Measurements from ENCODE around the gene TBC1D16. TPM values are rescaled to one million over a fixed set of nuclear protein-coding genes. Genes with fewer than 3 reads are reported as not detected.

Gene TBC1D16
- total and polyA plus RNA-seq, 12 donors: 4.8 to 23.3 (median 17.0) TPM

DNA sequence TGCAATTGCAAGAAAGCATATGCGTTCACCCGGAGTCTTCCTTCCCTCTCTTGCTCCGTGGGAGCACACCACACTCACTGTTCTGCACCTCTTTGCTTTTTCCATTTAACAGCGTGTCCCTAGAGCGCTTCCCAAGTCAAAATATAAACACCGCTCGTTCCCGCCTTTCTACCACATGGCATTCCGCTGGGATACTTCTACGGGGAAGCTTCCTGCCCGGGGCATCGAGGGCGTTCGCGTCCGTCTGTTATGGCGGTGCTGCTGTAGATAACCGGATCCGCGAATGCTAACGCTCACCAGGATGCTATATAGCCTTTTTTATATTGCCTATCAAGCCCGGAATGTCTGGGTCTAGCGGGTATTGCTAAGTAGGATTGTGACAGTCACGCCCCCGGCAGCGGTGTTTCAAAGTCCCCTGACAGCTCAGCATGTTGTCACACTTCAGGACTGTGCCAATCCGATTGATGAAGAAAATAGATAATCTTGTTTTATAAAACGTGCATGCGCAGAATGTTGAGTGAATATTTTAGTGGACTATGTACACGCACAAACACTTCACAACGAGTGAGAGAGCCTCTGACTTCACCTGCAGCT, 31.8 kb upstream of the TBC1D16 start:
- intact Hi-C loops (cut with DNase I): no loop called here
- DNase-seq: no peak

DNA sequence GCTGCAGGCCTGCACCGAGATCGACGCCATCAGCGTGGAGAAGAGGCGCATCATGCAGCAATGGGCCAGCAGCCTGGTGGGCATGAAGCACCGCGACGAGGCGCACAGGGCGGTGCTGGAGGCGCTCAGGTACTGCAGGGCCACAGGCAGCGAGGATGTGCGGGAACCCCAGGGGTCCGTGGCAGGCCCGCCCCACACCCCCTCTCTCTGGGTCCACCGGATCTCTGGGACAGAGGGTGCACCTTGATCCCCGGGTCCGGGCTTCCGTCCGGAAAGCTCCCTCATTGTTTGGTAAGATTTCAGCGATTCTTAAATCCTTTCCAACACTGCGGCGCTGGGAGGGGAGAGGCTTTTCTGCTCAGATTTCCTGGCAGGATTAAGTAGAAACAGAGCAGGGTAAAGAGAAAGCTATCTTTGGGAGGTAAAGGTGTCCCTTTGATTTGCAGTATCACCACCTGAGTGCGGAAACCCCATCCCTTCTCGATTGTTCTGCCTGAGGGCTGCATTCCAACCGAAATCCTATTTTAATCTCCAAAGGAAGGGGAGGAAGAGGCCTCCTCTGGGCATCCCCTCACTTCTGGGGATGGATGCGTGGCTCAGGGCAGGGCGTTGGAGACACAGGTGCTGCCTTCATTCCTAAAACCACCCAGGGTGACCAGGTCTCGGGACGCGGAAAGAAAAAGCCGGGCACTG, 30.0 kb upstream of the TBC1D16 start:
- WGBS, 2 donors: 76 to 86% methylated on average over 32 of the region's 32 CpGs

More for the DNA sequence above, 31.8 kb upstream of the TBC1D16 start:
- Histone ChIP-seq H3K36me3 (no peaks in the 10 kb centered on the region), H3K27me3 (no peaks in the 10 kb centered on the region), H3K4me1 (peaks cover 17 to 56% (median 40%) of the 10 kb centered on the region in 9 donors), H3K9me3 (no peaks in the 10 kb centered on the region), H3K4me3 (no peak overlapping the region), H3K27ac (no peak overlapping the region)
- 89 to 96% methylated on average over 31 of the region's 31 CpGs for WGBS, 2 donors
- TF ChIP-seq, protein P1, sequence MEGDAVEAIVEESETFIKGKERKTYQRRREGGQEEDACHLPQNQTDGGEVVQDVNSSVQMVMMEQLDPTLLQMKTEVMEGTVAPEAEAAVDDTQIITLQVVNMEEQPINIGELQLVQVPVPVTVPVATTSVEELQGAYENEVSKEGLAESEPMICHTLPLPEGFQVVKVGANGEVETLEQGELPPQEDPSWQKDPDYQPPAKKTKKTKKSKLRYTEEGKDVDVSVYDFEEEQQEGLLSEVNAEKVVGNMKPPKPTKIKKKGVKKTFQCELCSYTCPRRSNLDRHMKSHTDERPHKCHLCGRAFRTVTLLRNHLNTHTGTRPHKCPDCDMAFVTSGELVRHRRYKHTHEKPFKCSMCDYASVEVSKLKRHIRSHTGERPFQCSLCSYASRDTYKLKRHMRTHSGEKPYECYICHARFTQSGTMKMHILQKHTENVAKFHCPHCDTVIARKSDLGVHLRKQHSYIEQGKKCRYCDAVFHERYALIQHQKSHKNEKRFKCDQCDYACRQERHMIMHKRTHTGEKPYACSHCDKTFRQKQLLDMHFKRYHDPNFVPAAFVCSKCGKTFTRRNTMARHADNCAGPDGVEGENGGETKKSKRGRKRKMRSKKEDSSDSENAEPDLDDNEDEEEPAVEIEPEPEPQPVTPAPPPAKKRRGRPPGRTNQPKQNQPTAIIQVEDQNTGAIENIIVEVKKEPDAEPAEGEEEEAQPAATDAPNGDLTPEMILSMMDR (IDR thresholded peaks at IDR 0.05): no peak
- no peak for ATAC-seq

DNA sequence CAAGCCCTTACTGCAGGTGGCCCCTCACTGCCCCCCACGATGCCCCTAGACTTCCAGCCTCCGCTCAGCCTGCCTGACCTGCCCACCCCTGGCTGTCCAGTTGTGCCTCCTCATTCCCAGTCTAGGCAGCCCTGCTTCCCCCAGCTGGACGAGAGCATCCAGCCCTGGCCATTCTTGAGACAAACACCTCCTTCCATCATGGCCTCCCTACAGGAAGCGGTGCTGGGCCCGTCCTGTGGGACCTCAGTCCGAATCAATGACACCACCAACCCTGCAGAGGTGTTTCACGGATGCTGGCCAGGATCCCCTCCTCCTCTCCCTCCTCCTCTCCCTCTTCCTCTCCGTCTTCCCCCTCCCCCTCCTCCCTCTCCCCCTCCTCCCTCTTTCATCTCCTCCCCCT, 29.0 kb upstream of the TBC1D16 start:
- intact Hi-C loops (cut with DNase I): no loop called here
- ATAC-seq (no peak), DNase-seq (no peak)
- no peaks in the 10 kb centered on the region for H3K27me3 ChIP-seq
- H3K4me3 ChIP-seq: no peak overlapping the region
- TF ChIP-seq, protein P1 (IDR thresholded peaks at IDR 0.05): no peak
- H3K27ac ChIP-seq: peak overlapping the region in 1 of 10 donors; percentile 73
- H3K36me3 ChIP-seq: no peaks in the 10 kb centered on the region
- 75 to 81% methylated on average over 8 of the region's 8 CpGs for WGBS, 2 donors
- H3K9me3 ChIP-seq: no peaks in the 10 kb centered on the region
- H3K4me1 ChIP-seq: peaks cover 6 to 33% (median 16%) of the 10 kb centered on the region in 9 donors

More for the DNA sequence above, 30.0 kb upstream of the TBC1D16 start:
- ATAC-seq: no peak
- Histone ChIP-seq H3K4me3 (no peak overlapping the region), H3K27me3 (no peaks in the 10 kb centered on the region), H3K36me3 (no peaks in the 10 kb centered on the region), H3K4me1 (peaks cover 9 to 42% (median 25%) of the 10 kb centered on the region in 9 donors), H3K9me3 (no peaks in the 10 kb centered on the region), H3K27ac (no peak overlapping the region)
- intact Hi-C loops (cut with DNase I): no loop called here
- no peak for DNase-seq
- TF ChIP-seq, protein P1 (IDR thresholded peaks at IDR 0.05): no peak

DNA sequence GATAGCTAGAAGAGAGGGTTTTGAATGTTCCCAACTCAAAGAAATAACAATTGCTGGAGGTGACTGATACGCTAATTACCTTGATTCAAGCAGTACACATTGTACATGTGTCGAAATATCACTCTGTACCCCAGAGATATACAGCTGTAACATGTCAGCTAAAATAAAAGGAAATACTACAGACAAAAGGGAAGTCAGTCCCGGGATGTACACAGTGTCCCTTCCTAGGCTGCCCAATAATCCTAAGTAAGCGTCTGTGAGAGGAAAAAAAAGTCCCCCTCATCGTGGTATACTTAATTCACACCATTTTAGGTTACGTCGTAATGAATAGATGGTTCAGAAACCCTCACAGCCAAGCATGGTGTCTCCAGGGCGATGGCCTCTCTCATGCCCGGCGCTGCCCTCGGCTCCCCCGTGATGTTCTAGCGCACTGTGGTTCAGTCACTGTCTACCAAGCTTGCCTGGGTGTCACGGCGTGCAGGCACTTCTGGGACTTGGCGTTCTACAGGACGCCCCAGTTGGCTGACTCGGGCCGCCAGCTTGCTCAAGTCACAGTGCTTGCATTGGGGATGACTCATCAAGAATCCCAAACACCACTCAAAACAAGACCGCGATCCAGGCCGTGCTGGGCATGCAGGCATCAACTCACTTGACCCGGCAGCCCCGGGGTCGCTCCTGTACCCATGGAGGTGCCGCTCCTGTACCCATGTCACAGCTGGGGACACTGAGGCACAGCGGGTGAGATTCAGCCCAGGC, 28.3 kb upstream of the TBC1D16 start:
- Histone ChIP-seq H3K9me3 (no peaks in the 10 kb centered on the region), H3K27me3 (no peaks in the 10 kb centered on the region), H3K4me1 (peaks cover 6 to 26% (median 9%) of the 10 kb centered on the region in 9 donors), H3K4me3 (no peak overlapping the region), H3K36me3 (peaks cover 0 to 1% (median 0%) of the 10 kb centered on the region in 9 donors), H3K27ac (peak overlapping the region in 2 of 10 donors; percentile 26 to 73)
- 88% methylated on average over 27 of the region's 27 CpGs for WGBS, 2 donors
- intact Hi-C loops (cut with DNase I): no loop called here
- TF ChIP-seq, protein P1 (IDR thresholded peaks at IDR 0.05): no peak
- ATAC-seq (peak in 6 of 8 donors; percentile 5 to 69 (median 23)), DNase-seq (peak in 1 of 2 donors; percentile 38)
